Measurements from ENCODE around the gene SIGLEC7. TPM values are rescaled to one million over a fixed set of nuclear protein-coding genes. Genes with fewer than 3 reads are reported as not detected.

Gene SIGLEC7
- polyA plus RNA-seq, 1 of the 3 experiments (the other 2 are of a cell fraction), result not detected

DNA sequence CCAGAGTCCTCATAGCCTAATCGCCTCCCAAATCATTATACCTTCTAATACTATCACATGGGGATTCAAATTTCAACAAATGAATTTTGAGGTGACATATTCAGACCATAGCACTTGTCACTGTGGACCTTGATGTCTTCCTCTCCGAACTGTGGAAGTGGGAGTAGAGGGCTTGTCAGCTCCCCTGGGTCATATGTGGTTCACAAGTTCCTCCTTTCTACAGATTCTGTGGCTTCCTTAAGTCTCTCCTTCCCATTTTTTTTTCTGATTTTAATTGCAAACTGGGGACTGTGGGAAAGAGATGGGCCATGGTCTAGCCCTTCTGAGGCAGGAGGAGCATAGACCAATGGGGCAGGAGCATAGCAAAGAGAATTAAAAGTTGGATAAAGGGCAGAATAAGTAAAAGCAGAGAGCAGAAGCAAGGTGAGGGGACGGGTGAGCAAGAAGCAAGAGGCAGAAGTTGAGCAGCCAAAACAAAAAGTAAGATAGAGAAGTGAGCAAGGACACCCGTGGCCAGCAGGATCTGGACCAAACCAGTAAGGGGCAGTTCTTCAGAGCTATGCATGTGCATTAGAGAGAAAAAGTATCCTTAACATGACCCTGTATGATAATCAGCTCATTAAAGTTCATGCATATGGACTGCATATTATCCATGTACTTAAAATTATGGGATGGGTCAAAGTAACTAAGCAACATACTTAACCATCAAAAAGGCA is 2.6 kb upstream of the SIGLEC7 start:
- CTCF ChIA-PET, result interaction anchor here (0.9 to 1.7 kb wide), 2 partner anchors 9 to 19 kb away, joined by 3 to 4 read pairs; no protein-coding TSS in a partner anchor
- Histone ChIP-seq H3K79me2 (ENCODE audit: insufficient read depth) (no peaks in the 10 kb centered on the region), H3F3A (replicated peaks; ENCODE audit: insufficient read depth) (no peaks in the 10 kb centered on the region), H3K9me3 (no peaks in the 10 kb centered on the region), H3K4me2 (no peak overlapping the region), H3K36me3 (replicated peaks in 1 of 2; ENCODE audit: control insufficient read depth in 1 of 2, insufficient read depth in 2 of 2, low read length in 1 of 2) (no peaks in the 10 kb centered on the region), H3K9ac (no peak overlapping the region), H3K9me2 (no peaks in the 10 kb centered on the region), H3K4me3 (ENCODE audit: low read depth in 2 of 2, low read length in 1 of 2) (no peak overlapping the region), H3K27me3 (ENCODE audit: insufficient read depth) (peaks cover 57% of the 10 kb centered on the region), H3K4me1 (ENCODE audit: control insufficient read depth in 1 of 2, insufficient read depth in 2 of 2, low read depth in 1 of 2, low read length in 1 of 2) (no peaks in the 10 kb centered on the region), H3K27ac (ENCODE audit: low read depth in 2 of 2, low read length in 1 of 2) (no peak overlapping the region), H4K20me1 (ENCODE audit: insufficient read depth) (no peaks in the 10 kb centered on the region), H2AFZ (ENCODE audit: low read depth) (no peak overlapping the region)
- 2% methylated on average over 4 of the region's 4 CpGs for WGBS (ENCODE audit: low lambda C conversion rate)
- DNase-seq, result no peak
- POLR2A ChIA-PET, result no interaction called here
- TF ChIP-seq TEAD4 (IDR thresholded peaks at IDR 0.05; ENCODE audit: borderline replicate concordance, insufficient read depth), result no peak

GRCh38 chr19:51140441-51140840 is 1.7 kb upstream of the SIGLEC7 start:
- CTCF ChIA-PET, result interaction anchor here (1.7 kb wide), 1 partner anchor 10 kb away, joined by 3 read pairs; no protein-coding TSS in a partner anchor
- H3K9ac ChIP-seq, result no peak overlapping the region
- DNase-seq, result no peak
- H3K27me3 ChIP-seq (ENCODE audit: insufficient read depth), result peaks cover 65% of the 10 kb centered on the region
- no peak for TF ChIP-seq TCF12 (IDR thresholded peaks at IDR 0.05)
- no peak for TF ChIP-seq FOSL2 (IDR thresholded peaks at IDR 0.05; ENCODE audit: borderline replicate concordance, low read depth)
- TF ChIP-seq CTCF (IDR thresholded peaks at IDR 0.05), result no peak
- TF ChIP-seq REST (IDR thresholded peaks at IDR 0.05; ENCODE audit: low read depth, low read length), result no peak
- TF ChIP-seq NFIC (IDR thresholded peaks at IDR 0.05; ENCODE audit: borderline replicate concordance), result no peak
- no peak for TF ChIP-seq MEF2A (IDR thresholded peaks at IDR 0.05; ENCODE audit: borderline replicate concordance, low read depth)
- no peak for TF ChIP-seq FOXM1 (IDR thresholded peaks at IDR 0.05; ENCODE audit: low read depth)
- no peak for TF ChIP-seq JUND (IDR thresholded peaks at IDR 0.05)
- no peak for TF ChIP-seq GATA2 (CRISPR knock-in tag; IDR thresholded peaks at IDR 0.05)
- no peak for TF ChIP-seq MXI1 (IDR thresholded peaks at IDR 0.05; ENCODE audit: low read depth, low read length)
- TF ChIP-seq YY1 (IDR thresholded peaks at IDR 0.05; ENCODE audit: low read depth), result no peak
- no peak for TF ChIP-seq GABPA (IDR thresholded peaks at IDR 0.05; ENCODE audit: low read depth)
- TF ChIP-seq POLR2AphosphoS5 (IDR thresholded peaks at IDR 0.05; ENCODE audit: low read depth, low read length), result no peak
- no peak for TF ChIP-seq NRF1 (IDR thresholded peaks at IDR 0.05; ENCODE audit: low read depth, low read length)
- TF ChIP-seq EZH2phosphoT487 (IDR thresholded peaks at IDR 0.05; ENCODE audit: borderline replicate concordance, low read depth), result no peak
- TF ChIP-seq SMC3 (IDR thresholded peaks at IDR 0.05; ENCODE audit: low read depth, low read length), result no peak
- H3F3A ChIP-seq (replicated peaks; ENCODE audit: insufficient read depth), result no peaks in the 10 kb centered on the region
- H3K36me3 ChIP-seq (replicated peaks in 1 of 2; ENCODE audit: control insufficient read depth in 1 of 2, insufficient read depth in 2 of 2, low read length in 1 of 2), result no peaks in the 10 kb centered on the region
- H3K4me3 ChIP-seq (ENCODE audit: low read depth in 2 of 2, low read length in 1 of 2), result no peak overlapping the region
- no peaks in the 10 kb centered on the region for H3K79me2 ChIP-seq (ENCODE audit: insufficient read depth)
- no peaks in the 10 kb centered on the region for H4K20me1 ChIP-seq (ENCODE audit: insufficient read depth)
- H2AFZ ChIP-seq (ENCODE audit: low read depth), result no peak overlapping the region
- no peaks in the 10 kb centered on the region for H3K9me2 ChIP-seq
- POLR2A ChIA-PET, result no interaction called here
- H3K27ac ChIP-seq (ENCODE audit: low read depth in 2 of 2, low read length in 1 of 2), result no peak overlapping the region
- no peak overlapping the region for H3K4me2 ChIP-seq
- H3K4me1 ChIP-seq (ENCODE audit: control insufficient read depth in 1 of 2, insufficient read depth in 2 of 2, low read depth in 1 of 2, low read length in 1 of 2), result no peaks in the 10 kb centered on the region
- 7% methylated on average over 6 of the region's 6 CpGs for WGBS (ENCODE audit: low lambda C conversion rate)
- no peaks in the 10 kb centered on the region for H3K9me3 ChIP-seq

Data from SK-N-SH (cell line).